HEK293 (cell line): Measurements from ENCODE around the gene ETHE1.
A peak's percentile ranks its signal among the peaks of the same experiment; 100 is the strongest.

Experiments
- CTCF ChIA-PET: fragments of 350-600 bp; formaldehyde crosslinking; extraction: SDS; loops from one replicate; lab custom pipeline; 2021; ENCODE audit warnings: antibody characterized with exemption; lab: Yijun Ruan, JAX
- POLR2A ChIA-PET: fragments of 300-600 bp; formaldehyde crosslinking; extraction: SDS; loops from one replicate; lab custom pipeline; 2020; ENCODE audit warnings: antibody characterized with exemption, inconsistent platforms; lab: Yijun Ruan, JAX
- H3K27ac ChIP-seq: fragments of 200-500 bp; sonication (Bioruptor generic); 2 replicates; pipeline ENCODE4 v1.5.1; 2014; ENCODE audit warnings: low read depth, low read length, control low read depth, inconsistent platforms; ENCODE audit errors: extremely low read depth
- H3K36me3 ChIP-seq, 2 experiments: fragments of 200-500 bp in 1 of 2; sonication (Bioruptor generic) in 1 of 2; 1 replicate in 1 of 2; 2 replicates in 1 of 2; pipeline ENCODE4 v1.5.1; 2014 to 2017; ENCODE audit warnings: inconsistent platforms in 2 of 2, low read length in 2 of 2; ENCODE audit not compliant: control insufficient read depth in 2 of 2, insufficient read depth in 1 of 2
- H3K4me1 ChIP-seq: fragments of 200-500 bp; sonication (Bioruptor generic); 2 replicates; pipeline ENCODE4 v1.5.1; 2014; ENCODE audit warnings: mild to moderate bottlenecking, low read length, inconsistent platforms; ENCODE audit not compliant: control insufficient read depth, insufficient read depth
- H3K4me3 ChIP-seq: 2 replicates; pipeline ENCODE4 v1.5.1; 2011; ENCODE audit warnings: low read depth, mild to moderate bottlenecking, control low read depth, low read length, moderate library complexity
- H3K9me3 ChIP-seq: fragments of 200-500 bp; sonication (Bioruptor generic); 2 replicates; pipeline ENCODE4 v1.5.1; 2014; ENCODE audit warnings: low read depth, low read length, inconsistent platforms; ENCODE audit not compliant: control insufficient read depth, insufficient read depth
- GLI4 ChIP-seq: fragments of 450-650 bp; formaldehyde crosslinking; IDR thresholded peaks from 2 replicates; pipeline ENCODE4 v1.5.1; 2016; ENCODE audit warnings: missing biosample characterization, missing genetic modification characterization
- PRDM1 ChIP-seq: fragments of 450-650 bp; formaldehyde crosslinking; IDR thresholded peaks from 2 replicates; pipeline ENCODE4; 2016; ENCODE audit warnings: missing biosample characterization, missing genetic modification characterization
- YY2 ChIP-seq: fragments of 450-650 bp; formaldehyde crosslinking; IDR thresholded peaks from 2 replicates; pipeline ENCODE4 v1.5.1; 2016; ENCODE audit warnings: missing biosample characterization, missing genetic modification characterization
- ZBTB10 ChIP-seq: fragments of 450-650 bp; formaldehyde crosslinking; IDR thresholded peaks from 2 replicates; pipeline ENCODE4 v1.5.1; 2016; ENCODE audit warnings: missing biosample characterization, missing genetic modification characterization
- ZBTB48 ChIP-seq: fragments of 450-650 bp; formaldehyde crosslinking; IDR thresholded peaks from 2 replicates; pipeline ENCODE4 v1.5.1; 2016; ENCODE audit warnings: missing biosample characterization, missing genetic modification characterization
- ZBTB6 ChIP-seq: fragments of 450-650 bp; formaldehyde crosslinking; IDR thresholded peaks from 2 replicates; pipeline ENCODE4 v1.5.1; 2017; ENCODE audit warnings: missing biosample characterization, missing genetic modification characterization
- ZEB2 ChIP-seq: fragments of 450-650 bp; formaldehyde crosslinking; IDR thresholded peaks from 2 replicates; pipeline ENCODE4 v1.5.1; 2016; ENCODE audit warnings: missing biosample characterization, missing genetic modification characterization
- ZNF133 ChIP-seq: fragments of 450-650 bp; formaldehyde crosslinking; IDR thresholded peaks from 2 replicates; pipeline ENCODE4 v1.5.1; 2016; ENCODE audit warnings: missing biosample characterization, missing genetic modification characterization
- ZNF23 ChIP-seq: fragments of 450-650 bp; formaldehyde crosslinking; IDR thresholded peaks from 2 replicates; pipeline ENCODE4 v1.5.1; 2016; ENCODE audit warnings: missing biosample characterization, missing genetic modification characterization, borderline replicate concordance
- ZNF248 ChIP-seq: fragments of 450-650 bp; formaldehyde crosslinking; IDR thresholded peaks from 2 replicates; pipeline ENCODE4 v1.5.1; 2017; ENCODE audit warnings: missing biosample characterization, missing genetic modification characterization
- ZNF366 ChIP-seq: fragments of 450-650 bp; formaldehyde crosslinking; conservative IDR thresholded peaks from 2 replicates; pipeline ENCODE4 v1.5.1; 2016; ENCODE audit warnings: missing biosample characterization, missing genetic modification characterization
- ZNF518A ChIP-seq: fragments of 450-650 bp; formaldehyde crosslinking; conservative IDR thresholded peaks from 2 replicates; pipeline ENCODE4 v1.5.1; 2016; ENCODE audit warnings: low read depth, missing biosample characterization, missing genetic modification characterization
- ZNF549 ChIP-seq: fragments of 450-650 bp; IDR thresholded peaks from 2 replicates; pipeline ENCODE4 v1.5.1; 2018; ENCODE audit warnings: missing biosample characterization, missing genetic modification characterization, mild to moderate bottlenecking, inconsistent platforms, moderate library complexity
- ZNF555 ChIP-seq: fragments of 450-650 bp; formaldehyde crosslinking; conservative IDR thresholded peaks from 2 replicates; pipeline ENCODE4 v1.5.1; 2017; ENCODE audit warnings: missing biosample characterization, mild to moderate bottlenecking, missing genetic modification characterization, inconsistent platforms
- ZNF600 ChIP-seq: fragments of 450-650 bp; formaldehyde crosslinking; IDR thresholded peaks from 2 replicates; pipeline ENCODE4 v1.5.1; 2016; ENCODE audit warnings: missing biosample characterization, missing genetic modification characterization
- ZNF639 ChIP-seq: fragments of 450-650 bp; formaldehyde crosslinking; IDR thresholded peaks from 2 replicates; pipeline ENCODE4 v1.5.1; 2016; ENCODE audit warnings: missing biosample characterization, missing genetic modification characterization
- ZNF76 ChIP-seq: fragments of 450-650 bp; formaldehyde crosslinking; IDR thresholded peaks from 2 replicates; pipeline ENCODE4; 2016; ENCODE audit warnings: low read depth, missing biosample characterization, missing genetic modification characterization, borderline replicate concordance
- ZNF777 ChIP-seq: fragments of 450-650 bp; formaldehyde crosslinking; IDR thresholded peaks from 2 replicates; pipeline ENCODE4 v1.5.1; 2017; ENCODE audit warnings: missing biosample characterization, missing genetic modification characterization, borderline replicate concordance
- ZSCAN18 ChIP-seq: fragments of 450-650 bp; formaldehyde crosslinking; IDR thresholded peaks from 2 replicates; pipeline ENCODE4 v1.5.1; 2016; ENCODE audit warnings: missing biosample characterization, missing genetic modification characterization

Gene ETHE1

GRCh38 chr19:43462785-43463380 lies 64.1 kb downstream of the ETHE1 start (continued):
- TF ChIP-seq ZSCAN18 (0 out of 2 replicates have a peak, but pooled peaks have one; percentile 53), ZNF777 (tag by site-specific recombination) (peak; percentile 100), GLI4 (tag by site-specific recombination) (no peak), ZBTB48 (tag by site-specific recombination) (peak; percentile 82), ZNF555 (tag by site-specific recombination) (no peak), ZNF133 (tag by site-specific recombination) (peak; percentile 27; the same call in 1 of the 2 replicates), PRDM1 (peak; percentile 47; the same call in 1 of the 2 replicates), ZEB2 (0 out of 2 replicates have a peak, but pooled peaks have one; percentile 40), ZBTB10 (tag by site-specific recombination) (peak; percentile 60; the same call in 1 of the 2 replicates), ZNF600 (tag by site-specific recombination) (peak; percentile 71; the same call in 1 of the 2 replicates), ZNF366 (tag by site-specific recombination) (peak; percentile 56; the same call in 1 of the 2 replicates)
- TF ChIP-seq, all 188 proteins: peak for 19

- CTCF ChIA-PET = interaction anchor here (0.6 to 12.2 kb wide), 4 partner anchors 15 to 129 kb away, joined by 3 to 180 read pairs (median 6); no protein-coding TSS in a partner anchor
- H3K9me3 ChIP-seq = no peaks in the 10 kb centered on the region
- POLR2A ChIA-PET = interaction anchor here (0.5 to 2.2 kb wide), 9 partner anchors 14 to 292 kb away, joined by 3 to 22 read pairs (median 10); partner anchors contain the start of genes ETHE1, PHLDB3, SMG9 and ZNF575
- H3K36me3 ChIP-seq = no peaks in the 10 kb centered on the region; a peak in 1 of 3 replicates
- no peak overlapping the region for H3K4me3 ChIP-seq
- H3K4me1 ChIP-seq = peaks cover 7% of the 10 kb centered on the region; the same call in 1 of the 2 replicates
- no peak overlapping the region for H3K27ac ChIP-seq
- TF ChIP-seq ZNF76 (tag by site-specific recombination) (no peak), ZNF549 (tag by site-specific recombination) (no peak), YY2 (tag by site-specific recombination) (no peak), ZNF248 (no peak), ZNF639 (tag by site-specific recombination) (no peak), ZBTB6 (tag by site-specific recombination) (peak; percentile 84), ZNF23 (tag by site-specific recombination) (no peak), ZNF518A (no peak)
These were observed 64.6 kb downstream of the ETHE1 start for GRCh38 chr19:43462383-43462782.
